Lung microvascular endothelial cell (primary cell): ENCODE measurements around the gene CADPS. TPM values are rescaled to one million over a fixed set of nuclear protein-coding genes. Genes with fewer than 3 reads are reported as not detected.

ENCODE experiments used
- DNase-seq, 2 donors: peaks; one replicate each; pipeline versions ENCODE4 v3.0.0 to v3.0.0-alpha.2; 2010; ENCODE audit warnings: low read depth in 2 of 2
- total RNA-seq: library from RNA; depleted of rRNA; stranded (reverse); fragments of >200 nt; gene quantifications from 2 replicates; pipeline ENCODE4 v1.2.1, GENCODE V29; 2014

CADPS gene
- total RNA-seq = not detected in 2 replicates

GRCh38 chr3:62874711-62875557 lies at the start of gene CADPS:
CADPS (minus strand) TSS chr3:62875416; CDS start chr3:62875029, 387 bp downstream.
- DNase-seq = no peak

GRCh38 chr3:62923066-62923465 lies 47.9 kb upstream of the CADPS start:
- DNase-seq = no peak

- DNase-seq = no peak
Measured at GRCh38 chr3:62922326-62922725, 47.1 kb upstream of the CADPS start.

- DNase-seq = no peak
Measured at GRCh38 chr3:62920466-62920784, 45.2 kb upstream of the CADPS start.

GRCh38 chr3:62919784-62920465 lies 44.7 kb upstream of the CADPS start:
- DNase-seq = no peak

- no peak for DNase-seq
Measured at GRCh38 chr3:62918777-62919176, 43.6 kb upstream of the CADPS start.

- no peak for DNase-seq
Measured at GRCh38 chr3:62918131-62918530, 42.9 kb upstream of the CADPS start.

GRCh38 chr3:62911526-62911925 lies 36.3 kb upstream of the CADPS start:
- no peak for DNase-seq

GRCh38 chr3:62905331-62905730 lies 30.1 kb upstream of the CADPS start:
- no peak for DNase-seq

GRCh38 chr3:62898530-62899496 lies 23.6 kb upstream of the CADPS start:
- DNase-seq = no peak

- DNase-seq = no peak
Measured at GRCh38 chr3:62895901-62896300, 20.7 kb upstream of the CADPS start.

- no peak for DNase-seq
Measured at GRCh38 chr3:62892951-62893350, 17.7 kb upstream of the CADPS start.

GRCh38 chr3:62892045-62892444 lies 16.8 kb upstream of the CADPS start:
- DNase-seq = no peak

- DNase-seq = no peak
Measured at GRCh38 chr3:62888778-62889177, 13.6 kb upstream of the CADPS start.

GRCh38 chr3:62888180-62888579 lies 13.0 kb upstream of the CADPS start:
- no peak for DNase-seq

- no peak for DNase-seq
Measured at GRCh38 chr3:62885136-62885535, 9.9 kb upstream of the CADPS start.

GRCh38 chr3:62884096-62884870 lies 9.1 kb upstream of the CADPS start:
- DNase-seq = no peak

- no peak for DNase-seq
Measured at GRCh38 chr3:62882676-62883200, 7.5 kb upstream of the CADPS start.

- peak; percentile 35 to 53 for DNase-seq
Measured at GRCh38 chr3:62876064-62876463, 848 bp upstream of the CADPS start.

- no peak for DNase-seq
Measured at GRCh38 chr3:62875558-62876002, 364 bp upstream of the CADPS start.
